Endothelial cell of umbilical vein (primary cell): ENCODE data around the gene NUDT14. TPM values are rescaled to one million over a fixed set of nuclear protein-coding genes. Genes with fewer than 3 reads are reported as not detected.

ENCODE experiments used
- BruUV-seq: library from RNA; stranded (reverse); fragments of 400-500 nt; replicated peaks from 2 replicates; lab custom pipeline; 2021; lab: Mats Ljungman, UMichigan
- CTCF ChIA-PET: fragments of 300-600, 350-600 bp; sonication (Branson Sonifier 250); formaldehyde crosslinking; loops from one replicate; lab custom pipeline; 2021; ENCODE audit warnings: antibody characterized with exemption, inconsistent platforms; lab: Charles Lee
- POLR2A ChIA-PET: fragments of 300-600, 350-600 bp; sonication (Branson Sonifier 250); formaldehyde crosslinking; loops from one replicate; lab custom pipeline; 2021; ENCODE audit warnings: antibody characterized with exemption, inconsistent platforms; lab: Charles Lee
- DNase-seq: peaks from one replicate; pipeline ENCODE4 v3.0.0-alpha.2; 2011; ENCODE audit warnings: low read depth, low spot score
- FAIRE-seq: peaks from 2 replicates; lab custom pipeline; 2011; peaks lifted over from hg19 to GRCh38; lab: Jason Lieb, UNC
- H2AFZ ChIP-seq: 2 replicates; pipeline ENCODE4 v1.6.0; 2012; ENCODE audit warnings: low read depth, low read length, control low read depth, inconsistent platforms
- H3K27ac ChIP-seq: 2 replicates; pipeline ENCODE4 v1.5.1; 2011; ENCODE audit warnings: low read depth, mild to moderate bottlenecking, control low read depth, low read length, moderate library complexity; ENCODE audit not compliant: insufficient read depth
- H3K27me3 ChIP-seq, 2 experiments: 2 replicates each; pipeline versions ENCODE4 v1.6.0 to v1.6.1; 2011; ENCODE audit warnings: low read length in 2 of 2, mixed read lengths in 1 of 2; ENCODE audit not compliant: control insufficient read depth in 2 of 2, insufficient read depth in 2 of 2
- H3K36me3 ChIP-seq, 2 experiments: 2 replicates in 1 of 2; 3 replicates in 1 of 2; pipeline ENCODE4 v1.5.1; 2011; ENCODE audit warnings: low read length in 2 of 2, mild to moderate bottlenecking in 1 of 2, moderate library complexity in 1 of 2; ENCODE audit not compliant: control insufficient read depth in 2 of 2, insufficient read depth in 2 of 2; ENCODE audit errors: extremely low read depth in 1 of 2
- H3K4me1 ChIP-seq: 3 replicates; pipeline ENCODE4 v1.5.1; 2011; ENCODE audit warnings: mild to moderate bottlenecking, low read length; ENCODE audit not compliant: control insufficient read depth, insufficient read depth; ENCODE audit errors: extremely low read depth
- H3K4me2 ChIP-seq: 2 replicates; pipeline ENCODE4 v1.6.1; 2011; ENCODE audit warnings: low read length, control low read depth, mixed read lengths; ENCODE audit not compliant: insufficient read depth
- H3K4me3 ChIP-seq, 3 experiments: fragments of 200-600 bp in 1 of 3; sonication (generic), shearing (Covaris generic) in 1 of 3; replicated peaks in 1 of 3; 2 replicates each; pipeline ENCODE4 v1.5.1; 2011 to 2016; ENCODE audit warnings: control low read depth in 3 of 3, low read length in 3 of 3, mild to moderate bottlenecking in 2 of 3, inconsistent platforms in 1 of 3, low read depth in 1 of 3, moderate library complexity in 1 of 3; ENCODE audit not compliant: insufficient read depth in 1 of 3
- H3K79me2 ChIP-seq: 2 replicates; pipeline ENCODE4 v1.6.0; 2012; ENCODE audit warnings: low read length, inconsistent platforms; ENCODE audit not compliant: control insufficient read depth, insufficient read depth
- H3K9ac ChIP-seq: replicated peaks from 2 replicates; pipeline ENCODE3; 2011; ENCODE audit warnings: low read length, control low read depth; ENCODE audit not compliant: insufficient read depth; ENCODE audit errors: extremely low read depth
- H3K9me1 ChIP-seq: replicated peaks from 3 replicates; pipeline ENCODE4 v1.6.0; 2011; ENCODE audit warnings: mild to moderate bottlenecking, low read length; ENCODE audit not compliant: control insufficient read depth, insufficient read depth; ENCODE audit errors: extremely low read depth
- H3K9me3 ChIP-seq: replicated peaks from 2 replicates; pipeline ENCODE4 v1.5.1; 2012; ENCODE audit warnings: low read length, inconsistent platforms; ENCODE audit not compliant: control insufficient read depth, insufficient read depth
- H4K20me1 ChIP-seq: replicated peaks from 2 replicates; pipeline ENCODE3; 2011; ENCODE audit warnings: mild to moderate bottlenecking, low read length; ENCODE audit not compliant: control insufficient read depth, insufficient read depth; ENCODE audit errors: extremely low read depth
- EZH2 ChIP-seq: IDR thresholded peaks from 2 replicates; pipeline ENCODE4 v1.6.1; 2012; ENCODE audit warnings: borderline replicate concordance, low read depth, mild to moderate bottlenecking, moderate library complexity, low read length, inconsistent platforms; ENCODE audit not compliant: severe bottlenecking
- FOS ChIP-seq: IDR thresholded peaks from 2 replicates; pipeline ENCODE4 v1.6.1; 2011; ENCODE audit warnings: mild to moderate bottlenecking, low read length, moderate library complexity, borderline replicate concordance; ENCODE audit not compliant: insufficient read depth
- GATA2 ChIP-seq: IDR thresholded peaks from 2 replicates; pipeline ENCODE4 v1.7.0; 2011; ENCODE audit warnings: low read depth, mild to moderate bottlenecking, moderate library complexity, mixed read lengths, low read length; ENCODE audit not compliant: insufficient read length, insufficient read depth
- JUN ChIP-seq: IDR thresholded peaks from 2 replicates; pipeline ENCODE4 v1.6.1; 2011; ENCODE audit warnings: borderline replicate concordance, low read depth; ENCODE audit not compliant: insufficient read length, insufficient read depth
- MYC ChIP-seq: IDR thresholded peaks from one replicate; pipeline ENCODE4 v1.6.1; 2011; ENCODE audit warnings: mild to moderate bottlenecking, low read depth, low read length
- POLR2A ChIP-seq: IDR thresholded peaks from 2 replicates; pipeline ENCODE4 v1.6.1; 2012; ENCODE audit warnings: low read depth, mild to moderate bottlenecking, control low read depth, low read length
- POLR2AphosphoS5 ChIP-seq: IDR thresholded peaks from 2 replicates; pipeline ENCODE4 v1.6.1; 2012; ENCODE audit warnings: low read depth, mild to moderate bottlenecking, control low read depth, low read length, moderate library complexity; ENCODE audit not compliant: insufficient read depth
- dilution Hi-C: fragments of 300-500 bp; cut with MboI; formaldehyde crosslinking; loops from one replicate; pipeline ENCODE4 v1.15.0; 2019; ENCODE audit warnings: low sequenced_read_pairs; ENCODE audit not compliant: extremely low pct_ligation_motif_present
- intact Hi-C: fragments of 100-400 bp; cut with micrococcal nuclease; formaldehyde crosslinking; loops from one replicate; pipeline ENCODE4 v1.10.0; 2022
- polyA plus RNA-seq, 4 experiments: library from polyadenylated mRNA; depleted of rRNA in 3 of 4; stranded (reverse) in 3 of 4; unstranded in 1 of 4; fragments of >200 nt; gene quantifications; 2 replicates each; pipeline versions ENCODE4 v1.2.1 to v1.2.3, GENCODE V29; 2011 to 2012; ENCODE audit warnings: missing spikeins in 1 of 4
- total RNA-seq: library from RNA; stranded (reverse); gene quantifications from 2 replicates; pipeline ENCODE4 v1.2.3, GENCODE V29; 2021
- TF ChIP-seq, protein P1 (sequence below): IDR thresholded peaks from 2 replicates; pipeline ENCODE4 v1.6.1; 2011; ENCODE audit not compliant: insufficient read depth, insufficient read length
- TF ChIP-seq, protein P2 (sequence below), 2 donors: IDR thresholded peaks; 1 replicate in 1 of 2; 2 replicates in 1 of 2; pipeline ENCODE4 v1.5.1; 2011; ENCODE audit warnings: low read length in 2 of 2, mild to moderate bottlenecking in 2 of 2, moderate library complexity in 2 of 2, control low read depth in 1 of 2, inconsistent platforms in 1 of 2, low read depth in 1 of 2; ENCODE audit not compliant: insufficient read depth in 1 of 2; ENCODE audit errors: extremely low read depth in 1 of 2

NUDT14 gene
- total and polyA plus RNA-seq, 2 donors (not counting 3 experiments of a cell fraction or from before 2014, with no cell fraction given): 97.7 to 103 TPM

- no peak overlapping the region for H3K4me2 ChIP-seq
- POLR2A ChIA-PET: no interaction called here
- TF ChIP-seq POLR2AphosphoS5 (no peak), JUN (no peak), POLR2A (no peak), MYC (no peak), EZH2 (no peak), FOS (no peak), GATA2 (no peak)
- TF ChIP-seq, protein P1, sequence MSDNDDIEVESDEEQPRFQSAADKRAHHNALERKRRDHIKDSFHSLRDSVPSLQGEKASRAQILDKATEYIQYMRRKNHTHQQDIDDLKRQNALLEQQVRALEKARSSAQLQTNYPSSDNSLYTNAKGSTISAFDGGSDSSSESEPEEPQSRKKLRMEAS: no peak
- TF ChIP-seq, protein P2, sequence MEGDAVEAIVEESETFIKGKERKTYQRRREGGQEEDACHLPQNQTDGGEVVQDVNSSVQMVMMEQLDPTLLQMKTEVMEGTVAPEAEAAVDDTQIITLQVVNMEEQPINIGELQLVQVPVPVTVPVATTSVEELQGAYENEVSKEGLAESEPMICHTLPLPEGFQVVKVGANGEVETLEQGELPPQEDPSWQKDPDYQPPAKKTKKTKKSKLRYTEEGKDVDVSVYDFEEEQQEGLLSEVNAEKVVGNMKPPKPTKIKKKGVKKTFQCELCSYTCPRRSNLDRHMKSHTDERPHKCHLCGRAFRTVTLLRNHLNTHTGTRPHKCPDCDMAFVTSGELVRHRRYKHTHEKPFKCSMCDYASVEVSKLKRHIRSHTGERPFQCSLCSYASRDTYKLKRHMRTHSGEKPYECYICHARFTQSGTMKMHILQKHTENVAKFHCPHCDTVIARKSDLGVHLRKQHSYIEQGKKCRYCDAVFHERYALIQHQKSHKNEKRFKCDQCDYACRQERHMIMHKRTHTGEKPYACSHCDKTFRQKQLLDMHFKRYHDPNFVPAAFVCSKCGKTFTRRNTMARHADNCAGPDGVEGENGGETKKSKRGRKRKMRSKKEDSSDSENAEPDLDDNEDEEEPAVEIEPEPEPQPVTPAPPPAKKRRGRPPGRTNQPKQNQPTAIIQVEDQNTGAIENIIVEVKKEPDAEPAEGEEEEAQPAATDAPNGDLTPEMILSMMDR (IDR thresholded peaks at IDR 0.05; ENCODE audit: extremely low read depth in 1 of 2, insufficient read depth in 1 of 2, low read depth in 1 of 2, low read length in 2 of 2): no peak
- no peaks in the 10 kb centered on the region for H4K20me1 ChIP-seq
- no peak overlapping the region for H2AFZ ChIP-seq
- H3K4me1 ChIP-seq: peaks cover 7% of the 10 kb centered on the region
- H3K9ac ChIP-seq: no peak overlapping the region
- no peaks in the 10 kb centered on the region for H3K79me2 ChIP-seq
- DNase-seq: no peak
- no peak for FAIRE-seq
- no peaks in the 10 kb centered on the region for H3K27me3 ChIP-seq
- no peak overlapping the region for H3K27ac ChIP-seq
- no peak overlapping the region for H3K4me3 ChIP-seq
- H3K9me1 ChIP-seq: no peaks in the 10 kb centered on the region
- H3K36me3 ChIP-seq: peaks cover 0 to 3% of the 10 kb centered on the region in 2 experiments
- dilution Hi-C loops: no loop called here
- H3K9me3 ChIP-seq: no peaks in the 10 kb centered on the region
- CTCF ChIA-PET: interaction anchor here (0.5 to 1.7 kb wide), 5 partner anchors 9 to 147 kb away, joined by 4 to 10 read pairs (median 4); partner anchors contain the start of genes BRF1 and JAG2
- BruUV-seq: no TSS peak
- intact Hi-C loops: loop anchor here (10.0 kb wide), 1 partner anchor 50 kb away; no protein-coding TSS in a partner anchor
Observed at GRCh38 chr14:105204931-105205672, 24.0 kb upstream of the NUDT14 start.
